ENCODE results near the gene STARD3. TPM values are rescaled to one million over a fixed set of nuclear protein-coding genes. Genes with fewer than 3 reads are reported as not detected.

The STARD3 gene
- polyA plus RNA-seq, 1 experiment, result 43.3 TPM

DNA sequence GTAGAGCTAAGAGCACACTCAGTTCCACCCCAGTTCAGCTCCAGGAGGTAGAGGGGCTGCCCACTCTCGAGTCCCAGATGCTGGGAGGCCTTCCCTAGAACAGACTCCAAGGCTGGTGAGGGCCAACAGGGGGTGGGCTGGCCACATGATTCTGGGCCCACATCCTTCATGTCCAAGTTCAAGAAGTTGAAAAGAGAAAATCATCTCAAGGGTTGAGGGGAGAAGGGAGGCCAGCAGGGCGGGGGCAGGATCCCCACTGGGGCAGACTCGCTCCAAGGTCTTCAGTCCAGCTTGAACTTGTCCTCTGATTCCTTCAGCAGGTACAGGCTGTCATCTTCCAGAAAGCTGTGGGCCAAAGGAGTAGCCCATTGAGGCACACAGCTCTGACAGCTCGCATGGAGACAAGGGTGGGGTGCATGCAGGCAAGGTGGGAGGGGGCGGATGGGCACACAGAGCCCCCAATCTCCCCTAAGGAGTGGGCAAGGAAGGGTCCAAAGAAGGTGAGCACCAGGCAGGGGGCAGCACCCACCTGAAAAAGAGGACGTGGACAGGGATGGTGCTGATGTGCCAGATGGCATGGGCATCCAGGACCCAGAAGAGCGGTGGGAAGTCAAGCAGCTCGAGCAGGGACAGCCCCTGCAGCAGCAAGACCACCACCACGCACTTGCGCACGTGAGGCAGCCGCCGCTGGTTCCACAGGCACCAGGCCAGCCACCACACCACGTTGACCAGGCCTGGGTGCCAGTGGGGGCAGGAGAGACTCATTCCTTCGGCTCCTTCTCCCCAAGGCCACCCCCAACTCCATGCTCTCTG lies 35.8 kb downstream of the STARD3 start:
- Histone ChIP-seq H3K27ac (ENCODE audit: low read depth, low read length) (no peak overlapping the region), H3K27me3 (ENCODE audit: control insufficient read depth, insufficient read depth, low read length) (peaks cover 23% of the 10 kb centered on the region), H3K4me3 (ENCODE audit: low read depth, low read length) (no peak overlapping the region), H3K9me3 (ENCODE audit: control insufficient read depth, insufficient read depth, low read length) (no peaks in the 10 kb centered on the region)
- ChIA-PET CTCF (interaction anchor here (0.6 to 5.0 kb wide), 8 partner anchors 8 to 125 kb away, joined by 3 to 92 read pairs (median 5); no protein-coding TSS in a partner anchor), POLR2A (no interaction called here)
- DNase-seq (ENCODE audit: low read depth, low spot score), result no peak
- TF ChIP-seq, protein P1, sequence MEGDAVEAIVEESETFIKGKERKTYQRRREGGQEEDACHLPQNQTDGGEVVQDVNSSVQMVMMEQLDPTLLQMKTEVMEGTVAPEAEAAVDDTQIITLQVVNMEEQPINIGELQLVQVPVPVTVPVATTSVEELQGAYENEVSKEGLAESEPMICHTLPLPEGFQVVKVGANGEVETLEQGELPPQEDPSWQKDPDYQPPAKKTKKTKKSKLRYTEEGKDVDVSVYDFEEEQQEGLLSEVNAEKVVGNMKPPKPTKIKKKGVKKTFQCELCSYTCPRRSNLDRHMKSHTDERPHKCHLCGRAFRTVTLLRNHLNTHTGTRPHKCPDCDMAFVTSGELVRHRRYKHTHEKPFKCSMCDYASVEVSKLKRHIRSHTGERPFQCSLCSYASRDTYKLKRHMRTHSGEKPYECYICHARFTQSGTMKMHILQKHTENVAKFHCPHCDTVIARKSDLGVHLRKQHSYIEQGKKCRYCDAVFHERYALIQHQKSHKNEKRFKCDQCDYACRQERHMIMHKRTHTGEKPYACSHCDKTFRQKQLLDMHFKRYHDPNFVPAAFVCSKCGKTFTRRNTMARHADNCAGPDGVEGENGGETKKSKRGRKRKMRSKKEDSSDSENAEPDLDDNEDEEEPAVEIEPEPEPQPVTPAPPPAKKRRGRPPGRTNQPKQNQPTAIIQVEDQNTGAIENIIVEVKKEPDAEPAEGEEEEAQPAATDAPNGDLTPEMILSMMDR (IDR thresholded peaks at IDR 0.05; ENCODE audit: low read depth, low read length), result no peak

DNA sequence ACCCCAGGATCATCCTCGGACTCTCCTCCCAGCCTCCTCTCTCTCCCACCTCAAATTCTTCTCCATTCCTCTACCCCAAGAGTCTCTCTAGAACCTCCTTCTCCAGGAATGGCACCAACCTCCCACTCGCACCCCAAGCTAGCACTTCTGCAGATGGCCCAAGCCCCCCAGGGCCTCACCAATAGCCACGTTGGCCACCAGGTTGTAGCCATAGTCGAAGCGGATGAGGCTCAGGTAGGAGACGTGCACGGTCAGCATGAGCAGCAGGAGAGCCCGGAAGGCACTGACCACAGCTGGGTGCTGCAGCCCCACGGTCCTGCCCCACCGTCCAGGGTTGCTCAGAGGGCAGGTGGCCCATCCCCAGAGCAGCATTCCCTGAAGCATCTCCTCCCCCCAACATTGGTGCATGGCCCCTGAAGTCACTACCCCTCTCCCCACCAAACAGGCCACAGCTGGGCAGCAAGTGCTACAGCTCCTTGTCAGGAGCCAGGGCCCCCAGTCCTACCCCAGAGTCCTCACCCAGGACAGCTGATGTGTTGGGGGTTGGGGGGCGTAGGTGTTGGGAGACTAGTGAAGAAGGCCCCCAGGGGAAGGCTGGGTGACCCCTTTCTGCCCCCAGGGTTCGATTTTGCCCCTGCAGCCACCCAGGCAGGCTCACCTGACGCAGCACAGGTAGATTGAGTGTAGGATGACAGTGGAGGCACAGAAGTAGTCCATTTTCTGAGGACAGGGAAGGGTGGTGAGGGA lies 36.6 kb downstream of the STARD3 start:
- Histone ChIP-seq H3K27me3 (ENCODE audit: control insufficient read depth, insufficient read depth, low read length) (peaks cover 23% of the 10 kb centered on the region), H3K9me3 (ENCODE audit: control insufficient read depth, insufficient read depth, low read length) (no peaks in the 10 kb centered on the region), H3K27ac (ENCODE audit: low read depth, low read length) (no peak overlapping the region), H3K4me3 (ENCODE audit: low read depth, low read length) (no peak overlapping the region)
- ChIA-PET POLR2A (no interaction called here), CTCF (interaction anchor here (1.8 to 5.0 kb wide), 2 partner anchors 8 to 51 kb away, joined by 6 to 92 read pairs; no protein-coding TSS in a partner anchor)
- TF ChIP-seq, protein P1 (IDR thresholded peaks at IDR 0.05; ENCODE audit: low read depth, low read length), result no peak
- DNase-seq (ENCODE audit: low read depth, low spot score), result no peak

DNA sequence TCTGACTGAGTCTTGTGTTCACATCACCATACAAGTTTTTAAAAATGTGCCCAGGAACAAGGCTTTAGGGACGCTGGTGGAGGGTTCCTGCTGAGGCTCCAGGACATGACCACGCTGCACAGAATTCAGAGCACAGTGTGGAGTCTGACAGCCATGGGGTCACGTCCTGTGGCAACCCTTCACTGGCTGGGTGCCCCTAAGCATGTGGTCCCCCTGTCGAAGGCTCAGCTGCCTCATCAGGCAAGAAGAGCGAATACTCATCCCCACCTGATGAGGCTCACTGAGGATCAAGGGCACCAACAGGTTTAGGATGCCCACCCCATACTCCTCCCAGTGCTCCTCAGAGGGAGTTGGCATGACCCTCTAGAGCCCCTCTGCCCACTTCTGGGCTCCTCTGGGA lies 37.2 kb downstream of the STARD3 start:
- no peak for DNase-seq (ENCODE audit: low read depth, low spot score)
- Histone ChIP-seq H3K27ac (ENCODE audit: low read depth, low read length) (no peak overlapping the region), H3K27me3 (ENCODE audit: control insufficient read depth, insufficient read depth, low read length) (peaks cover 22% of the 10 kb centered on the region), H3K9me3 (ENCODE audit: control insufficient read depth, insufficient read depth, low read length) (no peaks in the 10 kb centered on the region), H3K4me3 (ENCODE audit: low read depth, low read length) (no peak overlapping the region)
- ChIA-PET CTCF (interaction anchor here (2.0 kb wide), 1 partner anchor 53 kb away, joined by 9 read pairs; no protein-coding TSS in a partner anchor), POLR2A (no interaction called here)
- TF ChIP-seq, protein P1 (IDR thresholded peaks at IDR 0.05; ENCODE audit: low read depth, low read length), result no peak

DNA sequence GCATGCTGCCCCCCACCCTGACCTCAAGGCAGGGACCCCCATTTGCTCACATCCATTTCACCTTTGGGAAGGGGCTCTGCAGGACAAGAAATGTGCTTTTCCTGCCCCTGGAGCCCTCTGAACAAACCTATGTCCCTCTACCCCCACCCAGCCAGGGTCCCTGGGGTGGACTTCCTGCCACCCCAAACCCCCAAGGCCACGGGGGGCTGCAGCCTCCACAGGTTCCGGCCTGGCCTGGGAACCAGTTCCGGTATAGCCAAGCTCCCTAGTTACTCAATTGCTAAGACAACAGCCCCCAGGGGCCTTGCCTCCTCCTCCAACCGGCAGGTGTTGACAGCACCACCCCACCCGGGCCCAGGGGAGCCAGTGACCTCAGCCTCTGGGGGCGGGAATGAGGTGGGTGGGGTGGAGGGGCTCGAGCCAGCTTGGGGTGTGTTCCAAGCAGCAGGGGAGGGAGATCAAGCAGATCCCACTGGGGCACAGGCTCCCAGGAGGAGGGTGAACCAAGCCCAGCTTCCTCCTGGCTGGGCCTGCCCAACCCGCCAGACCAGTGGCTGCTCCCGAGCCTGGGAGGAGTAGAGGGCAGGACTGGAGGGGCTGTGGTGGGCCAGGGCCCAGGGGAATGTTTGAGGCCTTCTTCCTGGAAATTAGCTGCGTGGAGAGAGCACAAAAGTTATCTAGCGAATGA lies 37.9 kb downstream of the STARD3 start:
- no peak overlapping the region for H3K27ac ChIP-seq (ENCODE audit: low read depth, low read length)
- peaks cover 17% of the 10 kb centered on the region for H3K27me3 ChIP-seq (ENCODE audit: control insufficient read depth, insufficient read depth, low read length)
- no peak overlapping the region for H3K4me3 ChIP-seq (ENCODE audit: low read depth, low read length)
- ChIA-PET POLR2A (no interaction called here), CTCF (interaction anchor here (2.0 kb wide), 1 partner anchor 53 kb away, joined by 9 read pairs; no protein-coding TSS in a partner anchor)
- no peak for DNase-seq (ENCODE audit: low read depth, low spot score)
- H3K9me3 ChIP-seq (ENCODE audit: control insufficient read depth, insufficient read depth, low read length), result no peaks in the 10 kb centered on the region
- TF ChIP-seq, protein P1 (IDR thresholded peaks at IDR 0.05; ENCODE audit: low read depth, low read length), result no peak

Measured in AG04450 (cell line).